Fibroblast of skin of left quadriceps (primary cell): ENCODE data around the gene RRBP1.

Source experiments
- DNase-seq, 2 experiments: peaks; one replicate each; pipeline ENCODE4 v3.0.0-alpha.2; 2013; ENCODE audit warnings: low read depth in 2 of 2

Gene RRBP1

GRCh38 chr20:17647391-17648314 is 34.4 kb downstream of the RRBP1 start:
- no peak for DNase-seq

GRCh38 chr20:17646961-17647301 is 35.1 kb downstream of the RRBP1 start:
- no peak for DNase-seq

GRCh38 chr20:17646209-17646960 is 35.7 kb downstream of the RRBP1 start:
- DNase-seq: no peak

GRCh38 chr20:17645546-17646208 is 36.4 kb downstream of the RRBP1 start:
- DNase-seq: no peak

- no peak for DNase-seq
Observed at GRCh38 chr20:17645010-17645409, 37.0 kb downstream of the RRBP1 start.

- DNase-seq: no peak
Observed at GRCh38 chr20:17644451-17644850, 37.6 kb downstream of the RRBP1 start.

- DNase-seq: no peak
Observed at GRCh38 chr20:17643531-17644188, 38.4 kb downstream of the RRBP1 start.

- DNase-seq: no peak
Observed at GRCh38 chr20:17642404-17643269, 39.4 kb downstream of the RRBP1 start.

GRCh38 chr20:17641993-17642392 is 40.0 kb downstream of the RRBP1 start:
- no peak for DNase-seq

- DNase-seq: no peak
Observed at GRCh38 chr20:17641520-17641964, 40.5 kb downstream of the RRBP1 start.

- no peak for DNase-seq
Observed at GRCh38 chr20:17640875-17641378, 41.1 kb downstream of the RRBP1 start.

GRCh38 chr20:17640146-17640874 is 41.7 kb downstream of the RRBP1 start:
- DNase-seq: no peak

- no peak for DNase-seq
Observed at GRCh38 chr20:17638835-17639407, 43.1 kb downstream of the RRBP1 start.

- DNase-seq: no peak
Observed at GRCh38 chr20:17637985-17638640, 43.9 kb downstream of the RRBP1 start.

GRCh38 chr20:17637413-17637780 is 44.6 kb downstream of the RRBP1 start:
- no peak for DNase-seq

GRCh38 chr20:17636523-17637412 is 45.3 kb downstream of the RRBP1 start:
- DNase-seq: no peak

GRCh38 chr20:17635332-17636244 is 46.5 kb downstream of the RRBP1 start:
- no peak for DNase-seq
